Measurements from ENCODE around the gene EMILIN2. TPM values are rescaled to one million over a fixed set of nuclear protein-coding genes. Genes with fewer than 3 reads are reported as not detected.

The EMILIN2 gene
- total and polyA plus RNA-seq, 4 donors, result 0.58 to 4.6 (median 1.8) TPM

- Histone ChIP-seq H3K27me3 (ENCODE audit: control insufficient read depth in 4 of 4, insufficient read depth in 4 of 4, low read length in 3 of 4) (no peaks in the 10 kb centered on the region), H3K9me3 (ENCODE audit: control insufficient read depth in 4 of 4, low read length in 3 of 4) (no peaks in the 10 kb centered on the region), H3K4me1 (ENCODE audit: control insufficient read depth in 4 of 4, insufficient read depth in 4 of 4, low read length in 3 of 4) (no peaks in the 10 kb centered on the region), H3K4me3 (ENCODE audit: low read depth in 1 of 3, low read length in 3 of 3) (no peak overlapping the region), H3K36me3 (ENCODE audit: control insufficient read depth in 4 of 4, insufficient read depth in 3 of 4, low read depth in 1 of 4, low read length in 3 of 4) (peaks cover 30 to 87% (median 83%) of the 10 kb centered on the region in 4 donors), H3K9ac (ENCODE audit: low read depth in 1 of 2, low read length in 2 of 2) (no peak overlapping the region), H3K27ac (ENCODE audit: low read depth in 1 of 2, low read length in 2 of 2) (no peak overlapping the region)
- DNase-seq (ENCODE audit: low spot score), result peak; percentile 22
- TF ChIP-seq MAX (IDR thresholded peaks at IDR 0.05), result no peak
- no peak for TF ChIP-seq JUND (IDR thresholded peaks at IDR 0.05)
- TF ChIP-seq RAD21 (IDR thresholded peaks at IDR 0.05), result no peak
- TF ChIP-seq HNF4G (IDR thresholded peaks at IDR 0.05), result no peak
- no peak for TF ChIP-seq GABPA (IDR thresholded peaks at IDR 0.05 in 1 of 2, conservative IDR thresholded peaks at IDR 0.05 in 1 of 2)
- no peak for TF ChIP-seq YY1 (IDR thresholded peaks at IDR 0.05)
- TF ChIP-seq ZBTB33 (IDR thresholded peaks at IDR 0.05), result no peak
- no peak for TF ChIP-seq FOXA2 (IDR thresholded peaks at IDR 0.05)
- no peak for TF ChIP-seq EGR1 (IDR thresholded peaks at IDR 0.05; ENCODE audit: low read depth in 2 of 2)
- no peak for TF ChIP-seq CTCF (IDR thresholded peaks at IDR 0.05; ENCODE audit: low read depth, low read length, missing input control)
- no peak for TF ChIP-seq RXRA (IDR thresholded peaks at IDR 0.05)
- no peak for TF ChIP-seq NR2F2 (IDR thresholded peaks at IDR 0.05)
- no peak for TF ChIP-seq HNF4A (conservative IDR thresholded peaks at IDR 0.05)
- TF ChIP-seq TAF1 (conservative IDR thresholded peaks at IDR 0.05), result no peak
- TF ChIP-seq ATF3 (IDR thresholded peaks at IDR 0.05), result no peak
- TF ChIP-seq REST (IDR thresholded peaks at IDR 0.05), result no peak
- TF ChIP-seq SP1 (IDR thresholded peaks at IDR 0.05), result no peak
- TF ChIP-seq FOXA1 (IDR thresholded peaks at IDR 0.05), result no peak
- WGBS, result 72% methylated on average over 16 of the region's 16 CpGs
Observed at GRCh38 chr18:2917259-2918047, 70.6 kb downstream of the EMILIN2 start.
